ENCODE results near the gene ARHGAP26. TPM values are rescaled to one million over a fixed set of nuclear protein-coding genes. Genes with fewer than 3 reads are reported as not detected.

The ARHGAP26 gene
- total RNA-seq, 1 donor from 2014 or later: 8.6 TPM

DNA sequence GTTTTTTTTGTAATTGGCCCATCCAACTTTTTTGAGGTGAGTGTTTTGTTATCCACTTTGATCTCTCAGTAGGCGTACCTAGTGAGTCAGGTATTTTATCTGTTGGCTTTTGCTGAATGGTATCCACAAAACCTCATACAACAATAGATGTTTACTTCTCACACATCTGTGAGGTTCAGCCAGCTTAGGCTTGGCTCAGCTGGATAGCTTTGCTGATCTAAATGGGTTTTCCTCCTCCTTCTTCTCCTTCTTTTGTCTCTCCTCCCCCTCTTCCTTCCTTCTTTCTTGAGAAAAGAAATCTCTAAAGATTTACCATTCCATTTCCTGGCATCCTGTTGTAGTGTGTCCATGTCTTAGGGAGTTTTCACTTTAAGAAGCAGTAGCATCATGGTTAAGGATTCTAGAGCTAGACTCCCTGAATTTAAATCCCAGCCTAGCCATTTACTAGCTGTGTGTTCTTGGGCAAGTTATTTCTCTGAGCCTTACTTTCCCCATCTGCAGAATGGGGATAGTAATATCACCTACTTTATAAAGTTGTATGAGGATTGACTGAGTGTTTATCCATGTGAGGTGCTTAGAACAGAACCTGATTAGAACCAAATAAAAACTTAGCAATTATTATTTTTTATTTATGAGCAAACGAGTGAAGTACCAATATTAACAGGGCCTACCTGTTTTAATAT, 126.3 kb downstream of the ARHGAP26 start:
- Histone ChIP-seq H3K36me3 (ENCODE audit: control insufficient read depth, insufficient read depth, low read length) (no peaks in the 10 kb centered on the region), H3K4me3 (ENCODE audit: low read depth, low read length) (no peak overlapping the region), H3K27me3 (ENCODE audit: control insufficient read depth, insufficient read depth, low read length) (no peaks in the 10 kb centered on the region)
- TF ChIP-seq, protein P1, sequence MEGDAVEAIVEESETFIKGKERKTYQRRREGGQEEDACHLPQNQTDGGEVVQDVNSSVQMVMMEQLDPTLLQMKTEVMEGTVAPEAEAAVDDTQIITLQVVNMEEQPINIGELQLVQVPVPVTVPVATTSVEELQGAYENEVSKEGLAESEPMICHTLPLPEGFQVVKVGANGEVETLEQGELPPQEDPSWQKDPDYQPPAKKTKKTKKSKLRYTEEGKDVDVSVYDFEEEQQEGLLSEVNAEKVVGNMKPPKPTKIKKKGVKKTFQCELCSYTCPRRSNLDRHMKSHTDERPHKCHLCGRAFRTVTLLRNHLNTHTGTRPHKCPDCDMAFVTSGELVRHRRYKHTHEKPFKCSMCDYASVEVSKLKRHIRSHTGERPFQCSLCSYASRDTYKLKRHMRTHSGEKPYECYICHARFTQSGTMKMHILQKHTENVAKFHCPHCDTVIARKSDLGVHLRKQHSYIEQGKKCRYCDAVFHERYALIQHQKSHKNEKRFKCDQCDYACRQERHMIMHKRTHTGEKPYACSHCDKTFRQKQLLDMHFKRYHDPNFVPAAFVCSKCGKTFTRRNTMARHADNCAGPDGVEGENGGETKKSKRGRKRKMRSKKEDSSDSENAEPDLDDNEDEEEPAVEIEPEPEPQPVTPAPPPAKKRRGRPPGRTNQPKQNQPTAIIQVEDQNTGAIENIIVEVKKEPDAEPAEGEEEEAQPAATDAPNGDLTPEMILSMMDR (IDR thresholded peaks at IDR 0.05; ENCODE audit: insufficient read depth, low read length, poor library complexity, severe bottlenecking): no peak
- DNase-seq (ENCODE audit: low read depth): no peak

DNA sequence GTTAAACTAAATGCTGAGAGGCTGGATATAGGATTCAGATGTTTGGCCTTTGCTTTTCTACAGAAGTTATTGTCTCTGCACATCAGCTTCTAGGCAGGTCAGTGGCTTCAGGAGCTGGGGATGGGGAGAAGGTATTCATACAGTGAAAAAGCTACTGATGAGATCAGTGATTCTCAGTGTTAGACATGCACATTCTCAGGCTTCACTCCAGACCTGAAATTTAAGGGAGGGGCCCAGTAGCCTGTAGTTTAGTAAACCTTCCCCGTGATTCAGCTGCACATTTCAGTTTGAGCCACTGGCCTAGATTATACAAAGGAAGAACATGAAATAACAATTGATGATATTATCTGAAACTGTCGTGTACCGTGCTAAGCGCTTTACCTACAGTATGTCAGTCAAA, 127.2 kb downstream of the ARHGAP26 start:
- no peak for DNase-seq (ENCODE audit: low read depth)
- Histone ChIP-seq H3K27me3 (ENCODE audit: control insufficient read depth, insufficient read depth, low read length) (no peaks in the 10 kb centered on the region), H3K4me3 (ENCODE audit: low read depth, low read length) (no peak overlapping the region), H3K36me3 (ENCODE audit: control insufficient read depth, insufficient read depth, low read length) (no peaks in the 10 kb centered on the region)
- TF ChIP-seq, protein P1 (IDR thresholded peaks at IDR 0.05; ENCODE audit: insufficient read depth, low read length, poor library complexity, severe bottlenecking): no peak

DNA sequence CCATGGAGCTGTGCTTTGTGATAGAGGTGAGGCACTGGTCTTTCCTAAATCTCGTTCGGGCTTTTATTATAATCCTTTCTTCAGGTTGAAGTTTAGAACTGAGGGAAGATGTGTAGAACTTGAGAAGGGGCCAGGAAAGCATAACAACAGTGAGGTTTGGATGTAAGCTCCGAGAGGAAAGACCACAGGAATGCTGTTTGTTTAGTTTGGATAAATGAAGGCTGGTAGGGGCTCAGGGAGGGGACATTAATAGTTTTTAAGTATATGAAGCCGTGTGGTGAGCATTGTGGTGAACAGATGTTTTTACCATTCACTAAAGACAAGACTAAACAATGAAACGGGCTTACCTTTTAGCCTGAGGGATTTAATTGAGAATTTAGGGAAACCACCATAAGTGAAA, 130.8 kb downstream of the ARHGAP26 start:
- Histone ChIP-seq H3K4me3 (ENCODE audit: low read depth, low read length) (no peak overlapping the region), H3K36me3 (ENCODE audit: control insufficient read depth, insufficient read depth, low read length) (no peaks in the 10 kb centered on the region), H3K27me3 (ENCODE audit: control insufficient read depth, insufficient read depth, low read length) (no peaks in the 10 kb centered on the region)
- DNase-seq (ENCODE audit: low read depth): no peak
- TF ChIP-seq, protein P1 (IDR thresholded peaks at IDR 0.05; ENCODE audit: insufficient read depth, low read length, poor library complexity, severe bottlenecking): no peak

DNA sequence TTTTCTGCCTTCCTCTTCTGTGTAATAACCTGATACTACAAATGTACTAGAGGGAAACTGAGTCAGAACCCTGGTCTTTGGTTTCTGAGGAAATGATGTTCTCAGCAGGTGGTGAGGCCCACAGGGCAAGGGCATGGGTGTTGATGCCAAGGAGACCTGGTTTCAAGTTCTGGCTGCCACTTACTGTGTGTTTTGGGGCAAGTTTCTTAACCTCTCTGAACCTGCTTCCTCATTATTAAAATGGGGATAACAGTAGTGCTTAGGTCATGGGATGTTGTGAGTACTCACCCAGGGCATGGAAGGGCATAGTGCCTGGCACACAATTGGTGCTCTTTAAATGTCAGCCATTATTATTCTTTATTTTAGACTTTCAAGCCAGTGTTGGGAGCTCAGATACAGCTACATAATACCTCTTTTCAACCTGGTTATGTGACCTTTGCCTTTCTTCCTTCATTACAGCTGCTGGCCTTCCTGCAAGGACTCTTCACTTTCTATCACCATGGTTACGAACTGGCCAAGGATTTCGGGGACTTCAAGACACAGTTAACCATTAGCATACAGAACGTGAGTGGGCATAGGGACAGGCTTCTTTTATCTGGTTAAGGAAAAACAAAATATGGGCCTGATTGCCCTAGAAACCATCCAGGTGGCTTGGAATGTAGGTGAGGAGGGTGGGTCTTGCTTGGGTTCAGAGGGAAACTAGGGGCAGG, 131.5 kb downstream of the ARHGAP26 start:
- TF ChIP-seq, protein P1 (IDR thresholded peaks at IDR 0.05; ENCODE audit: insufficient read depth, low read length, poor library complexity, severe bottlenecking): no peak
- DNase-seq (ENCODE audit: low read depth): no peak
- Histone ChIP-seq H3K27me3 (ENCODE audit: control insufficient read depth, insufficient read depth, low read length) (no peaks in the 10 kb centered on the region), H3K36me3 (ENCODE audit: control insufficient read depth, insufficient read depth, low read length) (no peaks in the 10 kb centered on the region), H3K4me3 (ENCODE audit: low read depth, low read length) (no peak overlapping the region)

DNA sequence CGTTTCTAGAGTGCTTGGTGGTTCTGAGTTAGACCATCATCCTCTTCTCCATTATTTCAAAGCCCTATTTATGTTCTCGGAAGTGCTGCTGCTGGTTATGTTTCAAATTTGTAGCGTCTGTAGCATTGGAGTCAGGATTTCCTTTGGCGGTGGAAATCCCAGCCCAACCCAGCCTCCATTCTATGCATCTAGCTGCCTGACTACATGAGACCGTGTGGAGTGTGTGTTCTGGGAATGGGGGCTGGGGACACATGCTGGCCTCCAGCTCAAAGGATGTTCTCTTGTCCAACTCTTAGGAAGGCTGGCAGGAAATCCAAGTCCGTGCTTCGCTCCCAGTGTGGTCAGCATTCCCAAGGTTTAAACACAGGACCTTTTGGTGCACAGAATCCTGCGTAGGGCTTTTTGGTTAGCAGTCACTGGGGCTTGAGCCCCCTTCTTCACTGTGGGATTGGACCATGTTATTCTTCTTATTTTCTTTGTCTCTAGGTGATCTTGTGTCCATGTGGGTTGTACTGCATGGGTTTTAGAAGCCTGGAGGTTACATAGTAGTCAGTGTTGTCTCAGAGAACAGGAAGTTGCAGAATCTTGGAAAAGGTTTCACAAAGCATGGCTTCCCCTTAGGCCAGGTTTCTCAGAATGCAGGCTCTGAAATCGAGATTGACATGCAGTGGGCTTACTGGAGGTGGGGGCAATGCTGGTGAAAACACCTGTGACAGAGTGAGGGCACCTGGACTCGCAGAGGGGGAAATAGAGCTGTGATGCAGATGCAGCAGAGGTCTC, 132.2 kb downstream of the ARHGAP26 start:
- H3K36me3 ChIP-seq (ENCODE audit: control insufficient read depth, insufficient read depth, low read length): no peaks in the 10 kb centered on the region
- no peak overlapping the region for H3K4me3 ChIP-seq (ENCODE audit: low read depth, low read length)
- H3K27me3 ChIP-seq (ENCODE audit: control insufficient read depth, insufficient read depth, low read length): no peaks in the 10 kb centered on the region
- DNase-seq (ENCODE audit: low read depth): no peak
- TF ChIP-seq, protein P1 (IDR thresholded peaks at IDR 0.05; ENCODE audit: insufficient read depth, low read length, poor library complexity, severe bottlenecking): no peak
